Neural cell (in vitro differentiated cells): Measurements from ENCODE around the gene RHO.

Source experiments
- CTCF ChIP-seq: fragments of 450-650 bp; IDR thresholded peaks from 2 replicates; pipeline ENCODE4 v1.5.1; 2014; ENCODE audit warnings: antibody characterized with exemption, mild to moderate bottlenecking, moderate library complexity; ENCODE audit not compliant: poor library complexity, severe bottlenecking
- EP300 ChIP-seq: fragments of 450-650 bp; conservative IDR thresholded peaks from 2 replicates; pipeline ENCODE4 v1.6.1; 2014; ENCODE audit warnings: antibody characterized with exemption, mild to moderate bottlenecking, moderate library complexity; ENCODE audit not compliant: poor library complexity, severe bottlenecking
- EZH2 ChIP-seq: fragments of 200-600, 300-800 bp; shearing (Covaris generic), sonication (generic); IDR thresholded peaks from 2 replicates; pipeline ENCODE4 v1.6.1; 2014; ENCODE audit warnings: antibody characterized with exemption, low read length, borderline replicate concordance, mild to moderate bottlenecking; ENCODE audit not compliant: insufficient read depth, poor library complexity, severe bottlenecking
- MXI1 ChIP-seq: fragments of 450-650 bp; conservative IDR thresholded peaks from 2 replicates; pipeline ENCODE4 v1.6.1; 2014; ENCODE audit warnings: antibody characterized with exemption, mild to moderate bottlenecking; ENCODE audit not compliant: poor library complexity, severe bottlenecking
- POLR2AphosphoS5 ChIP-seq: IDR thresholded peaks from 2 replicates; pipeline ENCODE4 v1.6.1; 2012
- RAD21 ChIP-seq: fragments of 450-650 bp; conservative IDR thresholded peaks from 2 replicates; pipeline ENCODE4 v1.6.1; 2014; ENCODE audit warnings: antibody characterized with exemption, mild to moderate bottlenecking, moderate library complexity
- SMC3 ChIP-seq: fragments of 450-650 bp; conservative IDR thresholded peaks from 2 replicates; pipeline ENCODE4 v1.6.1; 2014; ENCODE audit warnings: antibody characterized with exemption, mild to moderate bottlenecking, moderate library complexity; ENCODE audit not compliant: poor library complexity
- TF ChIP-seq, protein P1 (sequence below): IDR thresholded peaks from 2 replicates; pipeline ENCODE4 v1.6.1; 2012; ENCODE audit warnings: borderline replicate concordance

DNA sequence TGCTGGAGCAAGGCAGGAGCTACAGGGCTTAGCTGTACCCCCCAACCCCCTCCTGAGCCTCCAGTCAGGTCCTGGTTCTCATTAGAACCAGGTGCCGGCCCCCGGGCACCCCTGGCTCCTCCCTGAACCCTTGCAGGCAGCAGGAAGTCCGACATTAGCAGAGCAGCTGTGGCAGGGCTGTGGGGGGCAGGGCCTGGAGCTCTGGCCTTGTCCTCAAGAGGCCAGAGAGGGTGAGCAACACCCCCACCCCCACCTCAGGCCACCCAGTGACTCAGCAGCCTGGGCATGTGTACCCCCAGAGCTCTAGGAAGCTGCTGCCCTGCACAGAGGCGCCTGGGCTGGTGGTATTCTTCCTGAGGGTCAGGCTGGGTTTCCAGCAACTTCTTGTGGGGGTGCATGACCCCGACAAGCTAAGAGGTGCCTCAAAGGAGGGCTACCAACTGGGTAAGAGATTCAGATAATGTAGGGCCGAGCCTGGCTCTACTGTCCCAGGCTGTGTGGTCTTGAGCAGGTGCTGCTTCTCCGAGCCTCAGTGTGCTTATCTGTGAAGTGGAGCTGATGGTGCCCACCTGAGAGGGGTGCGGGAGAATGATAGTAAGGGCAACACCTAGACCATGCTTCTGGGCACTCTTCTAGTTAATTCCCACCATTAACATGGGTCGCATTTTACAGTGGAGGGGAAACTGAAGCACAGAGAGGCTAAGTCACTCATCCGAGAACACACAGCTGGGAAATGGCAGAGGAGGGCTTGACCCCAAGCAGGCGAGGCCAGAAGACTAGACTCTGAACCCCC, 30.5 kb downstream of the RHO start:
- TF ChIP-seq POLR2AphosphoS5: no peak
- no peak for TF ChIP-seq RAD21
- no peak for TF ChIP-seq CTCF
- no peak for TF ChIP-seq EZH2
- no peak for TF ChIP-seq MXI1
- no peak for TF ChIP-seq EP300
- TF ChIP-seq, protein P1, sequence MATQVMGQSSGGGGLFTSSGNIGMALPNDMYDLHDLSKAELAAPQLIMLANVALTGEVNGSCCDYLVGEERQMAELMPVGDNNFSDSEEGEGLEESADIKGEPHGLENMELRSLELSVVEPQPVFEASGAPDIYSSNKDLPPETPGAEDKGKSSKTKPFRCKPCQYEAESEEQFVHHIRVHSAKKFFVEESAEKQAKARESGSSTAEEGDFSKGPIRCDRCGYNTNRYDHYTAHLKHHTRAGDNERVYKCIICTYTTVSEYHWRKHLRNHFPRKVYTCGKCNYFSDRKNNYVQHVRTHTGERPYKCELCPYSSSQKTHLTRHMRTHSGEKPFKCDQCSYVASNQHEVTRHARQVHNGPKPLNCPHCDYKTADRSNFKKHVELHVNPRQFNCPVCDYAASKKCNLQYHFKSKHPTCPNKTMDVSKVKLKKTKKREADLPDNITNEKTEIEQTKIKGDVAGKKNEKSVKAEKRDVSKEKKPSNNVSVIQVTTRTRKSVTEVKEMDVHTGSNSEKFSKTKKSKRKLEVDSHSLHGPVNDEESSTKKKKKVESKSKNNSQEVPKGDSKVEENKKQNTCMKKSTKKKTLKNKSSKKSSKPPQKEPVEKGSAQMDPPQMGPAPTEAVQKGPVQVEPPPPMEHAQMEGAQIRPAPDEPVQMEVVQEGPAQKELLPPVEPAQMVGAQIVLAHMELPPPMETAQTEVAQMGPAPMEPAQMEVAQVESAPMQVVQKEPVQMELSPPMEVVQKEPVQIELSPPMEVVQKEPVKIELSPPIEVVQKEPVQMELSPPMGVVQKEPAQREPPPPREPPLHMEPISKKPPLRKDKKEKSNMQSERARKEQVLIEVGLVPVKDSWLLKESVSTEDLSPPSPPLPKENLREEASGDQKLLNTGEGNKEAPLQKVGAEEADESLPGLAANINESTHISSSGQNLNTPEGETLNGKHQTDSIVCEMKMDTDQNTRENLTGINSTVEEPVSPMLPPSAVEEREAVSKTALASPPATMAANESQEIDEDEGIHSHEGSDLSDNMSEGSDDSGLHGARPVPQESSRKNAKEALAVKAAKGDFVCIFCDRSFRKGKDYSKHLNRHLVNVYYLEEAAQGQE: no peak
- TF ChIP-seq SMC3: no peak
